HG03045 (cell line): ENCODE results near the gene PACS1.
"Not testable (repeated sequence)": the region's sequence is repeated elsewhere in the genome, so short reads cannot be mapped to it uniquely, and the experiment has no call there.

Experiments
- ATAC-seq: cut with Tn5 transposase; IDR thresholded peaks from one replicate; pipeline ENCODE4 v1.9.1; 2021; ENCODE audit warnings: mild to moderate bottlenecking, moderate library complexity; ENCODE audit not compliant: unreplicated experiment

Gene PACS1

DNA sequence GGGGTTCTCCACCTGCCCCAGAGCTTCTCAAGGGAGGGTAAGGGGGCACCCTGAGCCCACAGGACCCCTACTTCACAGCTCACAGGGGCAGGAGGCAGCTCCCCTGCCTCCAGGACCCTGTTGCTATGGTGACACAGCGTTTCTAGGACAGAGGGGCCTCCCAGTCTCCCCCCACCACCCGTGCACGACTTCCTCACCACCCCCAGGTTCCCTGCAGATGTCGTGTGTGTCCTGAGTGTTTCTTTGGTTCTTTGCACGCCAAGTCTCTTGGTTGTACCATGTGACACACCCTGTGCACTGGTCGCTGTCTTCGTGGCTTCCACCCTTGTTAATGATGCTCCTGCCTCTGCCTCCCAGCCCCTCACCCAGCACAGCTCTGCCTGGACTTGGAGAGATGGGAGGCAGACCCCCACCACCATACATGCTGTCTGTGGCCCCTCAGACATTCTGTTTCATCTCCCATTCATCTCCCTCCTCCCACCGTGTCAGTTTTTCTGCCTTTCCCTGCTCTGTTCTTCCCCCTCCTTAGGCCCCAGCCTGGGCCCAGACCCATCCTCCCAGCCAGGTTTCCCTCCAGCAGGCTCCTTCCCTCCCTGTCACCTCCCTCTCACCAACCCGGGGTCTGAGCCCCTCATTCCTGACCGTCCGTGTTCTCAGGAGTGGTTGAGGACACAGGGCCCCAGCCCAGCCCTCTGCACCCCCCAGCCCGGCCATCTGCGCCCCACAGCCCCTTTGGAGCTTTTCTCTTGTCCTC is 173.9 kb downstream of the PACS1 start:
- no peak for ATAC-seq

DNA sequence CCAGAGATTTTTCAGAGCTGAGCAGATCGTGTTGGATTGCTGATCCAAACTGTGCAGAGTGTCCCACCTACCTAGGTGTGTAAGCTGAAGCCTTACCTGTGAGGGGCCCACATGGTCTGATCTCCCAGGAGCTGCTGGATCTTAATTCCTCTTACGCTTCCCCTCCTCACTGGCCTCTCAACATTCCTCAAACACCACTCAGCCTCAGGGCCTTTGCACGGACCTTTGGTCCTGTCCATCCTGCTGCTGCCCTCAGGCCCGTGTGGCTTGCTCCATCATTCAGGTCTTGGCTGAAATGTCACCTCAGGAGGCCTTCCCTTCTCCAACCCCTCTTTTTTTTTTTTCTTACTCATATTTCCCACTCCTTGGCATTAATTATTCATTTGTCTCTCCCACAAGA is 177.2 kb downstream of the PACS1 start:
- ATAC-seq, result no peak

- no peak for ATAC-seq
These were observed 177.7 kb downstream of the PACS1 start for GRCh38 chr11:66247801-66248200.

DNA sequence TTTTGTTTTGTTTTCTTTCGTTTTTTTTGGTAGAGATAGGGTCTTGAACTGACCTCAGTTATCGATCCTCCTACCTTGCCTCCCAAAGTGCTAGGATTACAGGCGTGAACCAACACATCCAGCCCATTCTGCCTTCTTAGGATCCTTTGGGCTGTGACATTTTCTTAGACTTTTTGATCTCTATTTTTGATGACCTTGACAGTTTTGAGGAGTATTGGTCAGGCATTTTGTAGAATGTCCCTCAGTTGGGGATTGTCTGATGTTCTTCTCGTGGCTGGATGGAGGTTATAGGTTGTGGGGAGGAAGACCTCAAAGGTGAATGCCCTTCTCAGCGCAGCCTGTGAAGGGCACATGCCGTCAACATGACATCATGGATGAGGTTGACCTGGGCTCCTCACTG is 178.8 kb downstream of the PACS1 start:
- no peak for ATAC-seq

DNA sequence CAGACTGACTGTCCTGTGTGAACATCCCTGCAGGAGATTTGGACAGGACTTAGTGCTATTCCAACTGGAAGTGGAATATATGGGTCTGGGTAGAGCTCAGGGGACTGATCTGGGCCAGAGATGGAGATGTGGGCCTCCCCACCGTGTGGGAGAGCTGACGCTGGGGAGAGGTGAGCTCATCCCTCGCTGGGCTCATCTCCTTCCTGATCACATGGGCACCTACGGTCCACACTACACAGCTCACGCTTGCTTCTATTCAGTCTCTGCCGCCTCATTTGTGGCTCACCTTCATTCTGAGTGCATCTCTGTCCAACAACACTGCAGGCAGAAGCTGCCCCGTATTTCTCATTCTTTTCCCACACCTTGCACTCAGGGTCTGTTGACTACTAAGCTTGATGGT is 181.7 kb downstream of the PACS1 start:
- no peak for ATAC-seq

GRCh38 chr11:66253081-66253480 is 183.0 kb downstream of the PACS1 start:
- not testable (repeated sequence) for ATAC-seq

GRCh38 chr11:66258473-66258893 is 188.4 kb downstream of the PACS1 start:
- no peak for ATAC-seq

DNA sequence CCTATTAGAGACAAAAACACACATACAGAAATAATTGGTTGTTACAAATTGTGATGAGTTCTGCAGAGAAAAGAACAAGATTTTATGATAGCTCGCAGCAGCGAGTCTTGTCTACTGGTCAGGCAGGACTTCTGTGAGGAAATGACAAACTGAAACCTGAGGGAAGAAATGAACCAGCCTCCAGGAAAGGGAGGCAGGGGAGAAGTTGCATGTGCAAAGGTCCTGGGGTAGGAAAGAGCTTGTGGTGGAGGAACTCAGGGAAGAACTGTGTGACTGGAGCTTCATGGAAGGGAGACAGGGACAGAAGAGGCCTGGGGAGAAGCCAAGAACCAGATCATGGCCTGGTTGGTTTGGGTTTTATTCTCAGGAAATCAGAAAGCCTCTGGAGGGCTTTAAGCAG is 189.2 kb downstream of the PACS1 start:
- no peak for ATAC-seq

GRCh38 chr11:66259956-66260355 is 189.9 kb downstream of the PACS1 start:
- ATAC-seq, result no peak

GRCh38 chr11:66261578-66261977 is 191.5 kb downstream of the PACS1 start:
- no peak for ATAC-seq

GRCh38 chr11:66262191-66262590 is 192.1 kb downstream of the PACS1 start:
- no peak for ATAC-seq

DNA sequence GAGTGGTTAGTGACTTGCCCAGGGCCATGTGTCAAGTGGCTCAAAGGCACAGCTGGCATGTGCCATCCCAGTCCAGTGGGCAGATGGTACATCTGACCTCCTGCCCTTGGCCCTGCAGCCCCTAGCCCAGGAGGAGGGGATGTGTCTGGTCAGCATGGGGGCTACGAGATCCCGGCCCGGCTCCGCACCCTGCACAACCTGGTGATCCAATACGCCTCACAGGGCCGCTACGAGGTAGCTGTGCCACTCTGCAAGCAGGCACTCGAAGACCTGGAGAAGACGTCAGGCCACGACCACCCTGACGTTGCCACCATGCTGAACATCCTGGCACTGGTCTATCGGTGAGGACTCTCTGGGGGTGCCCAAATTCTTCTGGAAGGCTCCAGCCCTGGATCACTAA is 192.6 kb downstream of the PACS1 start:
- no peak for ATAC-seq

GRCh38 chr11:66263231-66263630 is 193.2 kb downstream of the PACS1 start:
- no peak for ATAC-seq

DNA sequence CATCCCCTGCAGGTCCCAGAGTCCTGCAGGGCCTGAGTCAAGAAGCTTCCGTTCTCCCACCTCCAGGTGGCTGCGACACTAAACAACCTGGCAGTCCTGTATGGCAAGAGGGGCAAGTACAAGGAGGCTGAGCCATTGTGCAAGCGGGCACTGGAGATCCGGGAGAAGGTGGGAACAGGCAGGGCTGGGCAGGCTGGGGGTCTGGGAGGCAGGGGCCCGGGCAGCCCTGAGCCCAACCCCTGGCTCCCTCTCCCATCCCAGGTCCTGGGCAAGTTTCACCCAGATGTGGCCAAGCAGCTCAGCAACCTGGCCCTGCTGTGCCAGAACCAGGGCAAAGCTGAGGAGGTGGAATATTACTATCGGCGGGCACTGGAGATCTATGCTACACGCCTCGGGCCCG is 193.7 kb downstream of the PACS1 start:
- ATAC-seq, result no peak

GRCh38 chr11:66264383-66264782 is 194.3 kb downstream of the PACS1 start:
- ATAC-seq, result no peak

DNA sequence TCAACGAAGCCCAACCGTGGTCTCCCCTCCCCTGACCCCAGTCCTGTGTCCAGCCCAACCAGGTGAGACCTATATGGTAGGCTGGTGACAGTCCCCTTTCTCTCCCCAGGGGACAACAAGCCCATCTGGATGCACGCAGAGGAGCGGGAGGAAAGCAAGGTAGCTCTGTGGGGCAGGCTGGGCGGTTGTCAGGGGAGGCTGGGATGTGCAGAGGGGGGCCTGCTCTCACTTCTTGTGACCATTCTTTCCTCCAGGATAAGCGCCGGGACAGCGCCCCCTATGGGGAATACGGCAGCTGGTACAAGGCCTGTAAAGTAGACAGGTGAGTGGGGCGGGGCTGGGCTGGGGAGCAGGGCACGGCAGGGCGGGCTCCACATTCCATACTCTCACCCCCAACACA is 194.8 kb downstream of the PACS1 start:
- no peak for ATAC-seq

GRCh38 chr11:66265531-66266377 is 195.7 kb downstream of the PACS1 start:
- ATAC-seq, result no peak

DNA sequence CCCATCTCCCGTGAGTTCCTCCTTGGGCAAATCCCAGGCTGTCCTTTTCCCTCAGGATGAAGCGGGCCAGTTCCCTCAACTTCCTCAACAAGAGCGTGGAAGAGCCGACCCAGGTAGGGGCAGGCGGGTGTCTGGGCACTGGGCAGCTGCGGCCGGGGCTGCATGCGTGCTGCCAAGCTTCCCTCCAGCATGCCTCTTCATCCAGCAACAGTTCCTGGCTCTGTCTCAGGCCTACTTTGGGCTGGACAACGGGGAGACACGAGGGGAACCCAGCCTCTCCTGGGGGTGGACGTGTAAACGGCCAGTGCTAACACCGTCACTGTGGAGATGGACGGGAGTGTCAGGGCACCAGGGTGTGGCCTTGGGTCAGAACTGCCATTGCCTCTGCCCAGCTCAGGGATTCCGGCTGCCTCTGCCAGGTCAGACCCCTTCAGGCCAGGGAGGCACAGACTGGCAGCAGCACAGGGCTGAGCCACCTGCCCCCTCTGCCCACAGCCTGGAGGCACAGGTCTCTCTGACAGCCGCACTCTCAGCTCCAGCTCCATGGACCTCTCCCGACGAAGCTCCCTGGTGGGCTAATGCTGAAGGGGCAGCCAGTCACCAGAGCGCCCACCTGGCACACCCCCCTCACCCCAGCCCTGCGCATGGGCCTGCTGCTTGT is 196.4 kb downstream of the PACS1 start:
- no peak for ATAC-seq

GRCh38 chr11:66267039-66267378 is 196.9 kb downstream of the PACS1 start:
- no peak for ATAC-seq

GRCh38 chr11:66267379-66268243 is 197.5 kb downstream of the PACS1 start:
- ATAC-seq, result peak; percentile 48
